ENCODE results near the gene PIGS. TPM values are rescaled to one million over a fixed set of nuclear protein-coding genes. Genes with fewer than 3 reads are reported as not detected.
A peak's percentile ranks its signal among the peaks of the same experiment; 100 is the strongest.

Gene PIGS
- total and polyA plus RNA-seq, 2 of the 13 experiments (the other 11 are each of a cell fraction or from before 2014, with no cell fraction given), result 31.7 to 42.6 TPM

DNA sequence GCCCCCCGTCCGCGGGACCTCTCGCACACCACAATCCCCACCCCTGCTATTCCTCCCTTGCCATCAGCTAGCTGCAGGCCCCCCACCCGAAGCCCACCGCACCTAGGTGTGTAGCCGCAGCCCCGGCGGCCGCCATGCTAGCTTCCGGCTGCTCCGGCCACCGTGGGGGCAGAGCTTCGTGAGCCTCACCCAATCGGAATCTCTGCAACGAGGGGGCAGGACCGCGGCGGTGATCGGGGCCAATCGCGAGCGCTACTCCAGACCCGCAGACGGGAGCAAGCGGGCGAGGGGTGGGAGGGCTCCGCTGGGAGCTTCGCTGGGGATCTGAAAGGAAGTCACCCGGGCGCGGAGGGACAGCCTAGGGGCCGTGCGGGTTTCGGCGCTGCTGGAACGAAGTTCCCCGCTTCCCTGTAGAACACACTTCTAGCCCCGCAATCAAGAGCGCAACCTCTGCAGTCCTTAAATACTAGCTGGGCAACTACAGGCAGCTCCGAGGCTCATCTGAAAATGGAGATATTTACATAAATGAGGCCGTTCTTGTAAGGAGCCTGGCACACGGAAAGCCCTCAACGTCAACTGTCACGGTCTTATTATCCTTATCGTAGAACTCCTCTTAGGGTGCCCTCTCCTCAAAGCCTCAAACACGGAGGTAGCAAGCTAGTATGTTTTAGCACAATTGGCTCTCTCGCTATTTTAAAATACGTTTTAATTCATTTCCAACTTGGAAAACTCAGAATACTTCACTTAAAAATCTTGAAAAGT, at the start of gene PIGS (continued):
- TF ChIP-seq, protein P1, sequence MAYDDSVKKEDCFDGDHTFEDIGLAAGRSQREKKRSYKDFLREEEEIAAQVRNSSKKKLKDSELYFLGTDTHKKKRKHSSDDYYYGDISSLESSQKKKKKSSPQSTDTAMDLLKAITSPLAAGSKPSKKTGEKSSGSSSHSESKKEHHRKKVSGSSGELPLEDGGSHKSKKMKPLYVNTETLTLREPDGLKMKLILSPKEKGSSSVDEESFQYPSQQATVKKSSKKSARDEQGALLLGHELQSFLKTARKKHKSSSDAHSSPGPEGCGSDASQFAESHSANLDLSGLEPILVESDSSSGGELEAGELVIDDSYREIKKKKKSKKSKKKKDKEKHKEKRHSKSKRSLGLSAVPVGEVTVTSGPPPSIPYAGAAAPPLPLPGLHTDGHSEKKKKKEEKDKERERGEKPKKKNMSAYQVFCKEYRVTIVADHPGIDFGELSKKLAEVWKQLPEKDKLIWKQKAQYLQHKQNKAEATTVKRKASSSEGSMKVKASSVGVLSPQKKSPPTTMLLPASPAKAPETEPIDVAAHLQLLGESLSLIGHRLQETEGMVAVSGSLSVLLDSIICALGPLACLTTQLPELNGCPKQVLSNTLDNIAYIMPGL (CRISPR knock-in tag; IDR thresholded peaks at IDR 0.05; ENCODE audit: borderline replicate concordance in 1 of 2, low read depth in 1 of 2), result peak; percentile 31 to 75; a peak in 2 of 4 replicates
- TF ChIP-seq TCF7 (IDR thresholded peaks at IDR 0.05; ENCODE audit: low read depth) (no peak), ZNF101 (CRISPR knock-in tag; IDR thresholded peaks at IDR 0.05; ENCODE audit: borderline replicate concordance, low read depth) (no peak), KLF15 (CRISPR knock-in tag; IDR thresholded peaks at IDR 0.05; ENCODE audit: borderline replicate concordance) (no peak), ZNF782 (CRISPR knock-in tag; IDR thresholded peaks at IDR 0.05; ENCODE audit: borderline replicate concordance) (peak; percentile 35; the same call in 1 of the 2 replicates), CCDC6 (CRISPR knock-in tag; IDR thresholded peaks at IDR 0.05) (peak; percentile 44; the same call in 1 of the 2 replicates), ZNF589 (CRISPR knock-in tag; conservative IDR thresholded peaks at IDR 0.05) (no peak), ZNF670 (CRISPR knock-in tag; IDR thresholded peaks at IDR 0.05; ENCODE audit: borderline replicate concordance) (no peak), MIER3 (CRISPR knock-in tag; IDR thresholded peaks at IDR 0.05; ENCODE audit: borderline replicate concordance) (no peak), MYNN (CRISPR knock-in tag; IDR thresholded peaks at IDR 0.05; ENCODE audit: low read depth) (0 out of 2 replicates have a peak, but pooled peaks have one; percentile 41), TBL1XR1 (IDR thresholded peaks at IDR 0.05; ENCODE audit: borderline replicate concordance, low read length, partially characterized antibody) (no peak), PAF1 (CRISPR knock-in tag; IDR thresholded peaks at IDR 0.05) (no peak), ZNF343 (CRISPR knock-in tag; IDR thresholded peaks at IDR 0.05) (peak; percentile 62; the same call in 1 of the 2 replicates), ZNF121 (CRISPR knock-in tag; IDR thresholded peaks at IDR 0.05) (no peak), THAP11 (CRISPR knock-in tag; IDR thresholded peaks at IDR 0.05) (peak; percentile 42; the same call in 1 of the 2 replicates), ZNF781 (CRISPR knock-in tag; IDR thresholded peaks at IDR 0.05; ENCODE audit: borderline replicate concordance, not compliant biosample characterization) (peak; percentile 54), MATR3 (CRISPR knock-in tag; IDR thresholded peaks at IDR 0.05) (no peak), TEAD3 (CRISPR knock-in tag; optimal IDR thresholded peaks at IDR 0.05; ENCODE audit: borderline replicate concordance) (no peak), CEBPG (CRISPR knock-in tag; IDR thresholded peaks at IDR 0.05) (no peak), ZMYM3 (CRISPR knock-in tag; IDR thresholded peaks at IDR 0.05) (no peak)
- TF ChIP-seq, protein P2, sequence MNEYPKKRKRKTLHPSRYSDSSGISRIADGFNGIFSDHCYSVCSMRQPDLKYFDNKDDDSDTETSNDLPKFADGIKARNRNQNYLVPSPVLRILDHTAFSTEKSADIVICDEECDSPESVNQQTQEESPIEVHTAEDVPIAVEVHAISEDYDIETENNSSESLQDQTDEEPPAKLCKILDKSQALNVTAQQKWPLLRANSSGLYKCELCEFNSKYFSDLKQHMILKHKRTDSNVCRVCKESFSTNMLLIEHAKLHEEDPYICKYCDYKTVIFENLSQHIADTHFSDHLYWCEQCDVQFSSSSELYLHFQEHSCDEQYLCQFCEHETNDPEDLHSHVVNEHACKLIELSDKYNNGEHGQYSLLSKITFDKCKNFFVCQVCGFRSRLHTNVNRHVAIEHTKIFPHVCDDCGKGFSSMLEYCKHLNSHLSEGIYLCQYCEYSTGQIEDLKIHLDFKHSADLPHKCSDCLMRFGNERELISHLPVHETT (CRISPR knock-in tag; conservative IDR thresholded peaks at IDR 0.05), result peak; percentile 47; the same call in 1 of the 2 replicates
- TF ChIP-seq, protein P3, sequence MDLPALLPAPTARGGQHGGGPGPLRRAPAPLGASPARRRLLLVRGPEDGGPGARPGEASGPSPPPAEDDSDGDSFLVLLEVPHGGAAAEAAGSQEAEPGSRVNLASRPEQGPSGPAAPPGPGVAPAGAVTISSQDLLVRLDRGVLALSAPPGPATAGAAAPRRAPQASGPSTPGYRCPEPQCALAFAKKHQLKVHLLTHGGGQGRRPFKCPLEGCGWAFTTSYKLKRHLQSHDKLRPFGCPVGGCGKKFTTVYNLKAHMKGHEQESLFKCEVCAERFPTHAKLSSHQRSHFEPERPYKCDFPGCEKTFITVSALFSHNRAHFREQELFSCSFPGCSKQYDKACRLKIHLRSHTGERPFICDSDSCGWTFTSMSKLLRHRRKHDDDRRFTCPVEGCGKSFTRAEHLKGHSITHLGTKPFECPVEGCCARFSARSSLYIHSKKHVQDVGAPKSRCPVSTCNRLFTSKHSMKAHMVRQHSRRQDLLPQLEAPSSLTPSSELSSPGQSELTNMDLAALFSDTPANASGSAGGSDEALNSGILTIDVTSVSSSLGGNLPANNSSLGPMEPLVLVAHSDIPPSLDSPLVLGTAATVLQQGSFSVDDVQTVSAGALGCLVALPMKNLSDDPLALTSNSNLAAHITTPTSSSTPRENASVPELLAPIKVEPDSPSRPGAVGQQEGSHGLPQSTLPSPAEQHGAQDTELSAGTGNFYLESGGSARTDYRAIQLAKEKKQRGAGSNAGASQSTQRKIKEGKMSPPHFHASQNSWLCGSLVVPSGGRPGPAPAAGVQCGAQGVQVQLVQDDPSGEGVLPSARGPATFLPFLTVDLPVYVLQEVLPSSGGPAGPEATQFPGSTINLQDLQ (CRISPR knock-in tag; IDR thresholded peaks at IDR 0.05), result 0 out of 2 replicates have a peak, but pooled peaks have one; percentile 14
